LNCAP (cell line): Measurements from ENCODE around the gene MACROH2A1.

Source experiments
- CTCF ChIP-seq: fragments of 450-650 bp; IDR thresholded peaks from 2 replicates; pipeline ENCODE4 v1.5.1; 2017; ENCODE audit warnings: mild to moderate bottlenecking

The MACROH2A1 gene

GRCh38 chr5:135359374-135360165, 39.5 kb downstream of the MACROH2A1 start:
- no peak for TF ChIP-seq CTCF

GRCh38 chr5:135357685-135358084, 41.3 kb downstream of the MACROH2A1 start:
- TF ChIP-seq CTCF: no peak

- no peak for TF ChIP-seq CTCF
Measured at GRCh38 chr5:135356522-135357318, 42.3 kb downstream of the MACROH2A1 start.

GRCh38 chr5:135355169-135355568, 43.9 kb downstream of the MACROH2A1 start:
- TF ChIP-seq CTCF: no peak

- no peak for TF ChIP-seq CTCF
Measured at GRCh38 chr5:135353952-135354721, 44.9 kb downstream of the MACROH2A1 start.

GRCh38 chr5:135350536-135350935, 48.5 kb downstream of the MACROH2A1 start:
- TF ChIP-seq CTCF: no peak

- no peak for TF ChIP-seq CTCF
Measured at GRCh38 chr5:135349886-135350285, 49.1 kb downstream of the MACROH2A1 start.
